GM19463 (cell line): Measurements from ENCODE around the gene PDXP.
"Not testable (repeated sequence)": the region's sequence is repeated elsewhere in the genome, so short reads cannot be mapped to it uniquely, and the experiment has no call there.

Source experiments
- ATAC-seq: cut with Tn5 transposase; IDR thresholded peaks from one replicate; pipeline ENCODE4 v1.9.1; 2021; ENCODE audit warnings: mild to moderate bottlenecking, moderate library complexity; ENCODE audit not compliant: unreplicated experiment

The PDXP gene, protein sequence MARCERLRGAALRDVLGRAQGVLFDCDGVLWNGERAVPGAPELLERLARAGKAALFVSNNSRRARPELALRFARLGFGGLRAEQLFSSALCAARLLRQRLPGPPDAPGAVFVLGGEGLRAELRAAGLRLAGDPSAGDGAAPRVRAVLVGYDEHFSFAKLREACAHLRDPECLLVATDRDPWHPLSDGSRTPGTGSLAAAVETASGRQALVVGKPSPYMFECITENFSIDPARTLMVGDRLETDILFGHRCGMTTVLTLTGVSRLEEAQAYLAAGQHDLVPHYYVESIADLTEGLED

DNA sequence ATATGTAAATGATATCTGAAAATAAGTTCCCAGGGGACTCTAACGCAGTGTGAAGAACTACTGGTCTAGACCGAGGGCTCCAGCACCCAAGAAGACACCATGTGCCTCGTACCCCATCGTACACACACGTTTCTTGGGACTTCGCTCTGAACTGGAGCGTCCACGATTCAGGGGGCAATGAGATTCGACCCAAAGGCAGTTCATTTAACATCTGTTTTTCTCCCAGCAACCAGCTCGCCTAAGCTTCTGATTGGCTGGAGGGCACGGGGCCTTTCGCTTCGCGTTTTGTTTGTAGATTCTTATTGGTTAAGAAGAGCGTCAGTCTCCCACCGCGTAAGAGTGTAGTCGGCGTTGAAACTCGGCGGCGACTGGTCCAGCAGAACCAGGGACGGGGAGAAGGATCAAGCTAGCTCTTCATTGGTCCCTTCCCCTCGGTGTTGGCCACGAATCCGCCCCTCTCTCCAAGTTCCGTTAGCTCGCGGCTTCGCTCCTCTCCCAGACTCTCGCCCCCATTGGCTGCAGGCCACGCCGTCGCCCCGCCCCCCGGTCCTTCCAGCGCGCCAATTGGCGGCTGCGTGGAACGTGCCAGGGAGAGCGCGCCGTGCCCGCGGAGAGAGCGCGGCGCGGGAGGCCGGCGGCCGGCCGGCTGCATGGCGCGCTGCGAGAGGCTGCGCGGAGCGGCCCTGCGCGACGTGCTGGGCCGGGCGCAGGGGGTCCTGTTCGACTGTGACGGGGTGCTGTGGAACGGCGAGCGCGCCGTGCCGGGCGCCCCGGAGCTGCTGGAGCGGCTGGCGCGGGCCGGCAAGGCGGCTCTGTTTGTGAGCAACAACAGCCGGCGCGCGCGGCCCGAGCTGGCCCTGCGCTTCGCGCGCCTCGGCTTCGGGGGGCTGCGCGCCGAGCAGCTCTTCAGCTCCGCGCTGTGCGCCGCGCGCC, at the start of gene PDXP:
TSS of gene PDXP (plus strand) at position 591 of the 933 bp plus-strand sequence. CDS start at position 651, 60 bp downstream.
- ATAC-seq, result peak; percentile 88

- no peak for ATAC-seq
Observed at GRCh38 chr22:37609240-37610152, 49.0 kb upstream of the PDXP start.

GRCh38 chr22:37610153-37610475, 48.4 kb upstream of the PDXP start:
- ATAC-seq, result not testable (repeated sequence)

GRCh38 chr22:37610480-37611129, 47.9 kb upstream of the PDXP start:
- ATAC-seq, result no peak

GRCh38 chr22:37611207-37611606, 47.3 kb upstream of the PDXP start:
- no peak for ATAC-seq

- no peak for ATAC-seq
Observed at GRCh38 chr22:37616201-37617083, 42.1 kb upstream of the PDXP start.

GRCh38 chr22:37617431-37617830, 41.1 kb upstream of the PDXP start:
- ATAC-seq, result no peak

- no peak for ATAC-seq
Observed at GRCh38 chr22:37618072-37618656, 40.4 kb upstream of the PDXP start.

- ATAC-seq, result no peak
Observed at GRCh38 chr22:37618674-37619073, 39.8 kb upstream of the PDXP start.

DNA sequence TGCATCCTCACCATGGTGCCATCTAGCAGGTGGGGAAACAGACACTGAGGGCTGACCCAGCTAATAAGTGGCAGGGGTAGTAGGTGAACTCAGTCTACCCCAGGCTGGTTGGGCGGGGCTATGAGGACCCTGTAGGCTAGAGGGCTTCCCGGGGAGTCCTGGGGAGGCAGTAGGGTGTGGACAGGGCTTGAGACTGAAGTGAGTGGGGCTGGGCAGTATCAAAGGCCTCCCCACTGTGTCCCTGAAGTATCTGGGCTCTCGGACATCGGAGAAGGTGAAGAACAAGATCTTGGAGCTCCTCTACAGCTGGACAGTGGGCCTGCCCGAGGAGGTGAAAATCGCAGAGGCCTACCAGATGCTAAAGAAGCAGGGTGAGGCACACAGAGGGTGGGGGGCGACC, 38.5 kb upstream of the PDXP start:
- ATAC-seq, result no peak

DNA sequence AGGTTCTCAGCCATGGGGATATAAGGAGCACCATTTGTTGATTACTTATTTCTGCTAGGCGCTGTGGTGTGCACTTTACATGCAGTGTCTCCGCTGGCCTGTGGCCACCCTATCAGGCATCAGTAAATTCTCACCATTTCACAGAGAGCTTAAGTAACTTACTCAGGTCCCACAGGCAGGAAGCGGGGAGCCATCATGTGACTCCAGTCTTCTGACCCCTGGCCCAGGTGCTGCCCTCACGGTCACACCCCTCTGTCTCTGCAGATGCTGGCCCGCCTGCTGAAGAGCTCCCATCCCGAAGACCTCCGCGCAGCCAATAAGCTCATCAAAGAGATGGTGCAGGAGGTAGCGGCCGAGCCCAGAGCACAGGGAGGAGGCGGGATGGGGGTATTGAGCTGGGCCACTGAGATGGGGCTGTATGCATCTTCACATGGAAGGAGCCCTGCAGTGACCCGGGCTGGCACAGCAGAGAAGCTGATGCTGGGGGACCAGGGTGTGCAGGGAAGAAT, 37.1 kb upstream of the PDXP start:
- no peak for ATAC-seq

DNA sequence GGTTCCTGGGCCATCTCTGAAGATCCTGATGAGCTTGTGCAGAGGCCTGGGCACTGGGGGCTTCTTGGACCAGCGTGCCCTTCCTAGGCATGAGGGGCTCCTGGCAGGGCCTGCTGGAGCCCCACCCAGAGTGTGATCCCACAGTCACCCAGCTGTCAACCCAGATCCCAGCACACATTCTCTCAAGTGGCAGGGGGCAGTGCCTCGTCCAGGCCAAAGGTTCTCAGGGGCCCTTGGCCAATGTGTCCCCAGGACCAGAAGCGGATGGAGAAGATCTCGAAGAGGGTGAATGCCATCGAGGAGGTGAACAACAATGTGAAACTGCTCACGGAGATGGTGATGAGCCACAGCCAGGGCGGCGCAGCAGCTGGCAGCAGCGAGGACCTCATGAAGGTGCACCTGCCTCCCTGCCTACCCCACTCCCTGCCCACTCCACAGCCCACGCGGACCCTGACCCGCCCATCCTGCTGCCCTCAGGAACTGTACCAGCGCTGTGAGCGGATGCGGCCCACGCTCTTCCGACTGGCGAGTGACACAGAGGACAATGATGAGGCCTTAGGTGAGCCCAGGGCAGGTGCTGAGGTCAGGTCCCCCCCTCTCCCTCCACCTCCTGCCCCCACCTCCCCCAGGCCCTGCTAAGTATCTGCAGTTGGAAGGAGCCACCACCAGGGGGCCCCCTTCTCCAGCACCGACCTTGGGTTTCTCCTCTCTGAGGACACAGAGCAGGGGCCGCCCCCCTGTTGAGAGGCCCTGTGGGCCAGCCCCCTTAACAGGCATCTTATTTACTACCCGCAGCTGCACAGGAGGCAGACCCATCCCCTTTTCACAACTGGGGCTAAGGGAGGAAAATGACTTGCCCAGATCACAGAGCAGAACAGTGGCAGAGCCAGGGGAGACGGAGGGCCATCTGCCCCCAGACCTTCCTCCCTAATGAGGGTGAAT, 35.2 kb upstream of the PDXP start:
- ATAC-seq, result no peak

GRCh38 chr22:37624017-37624365, 34.5 kb upstream of the PDXP start:
- ATAC-seq, result no peak

GRCh38 chr22:37624876-37625275, 33.6 kb upstream of the PDXP start:
- no peak for ATAC-seq

- no peak for ATAC-seq
Observed at GRCh38 chr22:37625737-37626136, 32.8 kb upstream of the PDXP start.

GRCh38 chr22:37626144-37626543, 32.4 kb upstream of the PDXP start:
- no peak for ATAC-seq

GRCh38 chr22:37626556-37627075, 31.9 kb upstream of the PDXP start:
- ATAC-seq, result no peak

GRCh38 chr22:37627121-37627520, 31.4 kb upstream of the PDXP start:
- no peak for ATAC-seq
